Transverse colon (tissue), 4 donors: ENCODE measurements around the gene SERBP1. TPM values are rescaled to one million over a fixed set of nuclear protein-coding genes. Genes with fewer than 3 reads are reported as not detected.
"Not testable (repeated sequence)": the region's sequence is repeated elsewhere in the genome, so short reads cannot be mapped to it uniquely, and the experiment has no call there.

Source experiments
- DNase-seq: peaks from one replicate; pipeline ENCODE4 v3.0.0-alpha.2; 2019
- H3K27ac ChIP-seq, 4 donors: fragments of 200-600 bp; sonication (generic); 2 replicates each; pipeline ENCODE4 v1.5.1; 2016 to 2018; ENCODE audit warnings: inconsistent platforms in 4 of 4
- H3K27me3 ChIP-seq: fragments of 200-600 bp; sonication (generic); 2 replicates; pipeline ENCODE4 v1.5.1; 2017; ENCODE audit warnings: inconsistent platforms
- H3K36me3 ChIP-seq, 4 donors: fragments of 200-600 bp; sonication (generic); 2 replicates each; pipeline ENCODE4 v1.5.1; 2017 to 2019; ENCODE audit warnings: inconsistent platforms in 4 of 4
- H3K4me1 ChIP-seq, 4 donors: fragments of 200-600 bp; sonication (generic); 2 replicates each; pipeline ENCODE4 v1.5.1; 2017 to 2020; ENCODE audit warnings: inconsistent platforms in 4 of 4
- H3K4me3 ChIP-seq, 4 donors: fragments of 200-600 bp; sonication (generic); 1 replicate in 1 of 4; 2 replicates in 3 of 4; pipeline versions ENCODE4 v1.5.1 to v1.6.1; 2017 to 2019; ENCODE audit warnings: inconsistent platforms in 4 of 4
- H3K9me3 ChIP-seq, 2 donors: fragments of 200-600 bp; sonication (generic); 2 replicates each; pipeline ENCODE4 v1.5.1; 2017 to 2019; ENCODE audit warnings: inconsistent platforms in 2 of 2
- EP300 ChIP-seq: sonication (generic); formaldehyde crosslinking; IDR thresholded peaks from one replicate; pipeline ENCODE4 v1.6.1; 2017; ENCODE audit warnings: antibody characterized with exemption, low read depth
- POLR2A ChIP-seq: fragments of 450-650 bp; IDR thresholded peaks from one replicate; pipeline ENCODE4 v1.6.1; 2016; ENCODE audit warnings: antibody characterized with exemption, mild to moderate bottlenecking, moderate library complexity
- POLR2AphosphoS5 ChIP-seq, 3 donors: sonication (generic); formaldehyde crosslinking; IDR thresholded peaks; one replicate each; pipeline ENCODE4 v1.6.1; 2016; ENCODE audit warnings: antibody characterized with exemption in 3 of 3
- WGBS, 2 donors: methylation state at CpG; one replicate each; pipeline ENCODE4 v1.1.5; 2018; ENCODE audit warnings: low coverage in 1 of 2; 5-methylcytosine and 5-hydroxymethylcytosine counted together
- in situ Hi-C, 4 donors: fragments of 200-750 bp; cut with MboI; loops; one replicate each; pipeline versions ENCODE4 v1.15.0 to v1.15.1; 2017; ENCODE audit warnings: low sequenced_read_pairs in 3 of 4, low pct_ligation_motif_present in 1 of 4, low pct_unique_long_range_greater_than_20kb in 1 of 4
- intact Hi-C: fragments of 100-400 bp; cut with DNase I; formaldehyde crosslinking; loops from one replicate; pipeline ENCODE4 v1.15.1; 2023; ENCODE audit warnings: low total_unique reads
- total RNA-seq, 4 donors: library from RNA; depleted of rRNA; stranded (reverse); fragments of >200 nt; gene quantifications; one replicate each; pipeline ENCODE4 v1.1.0, GENCODE V29; 2016
- TF ChIP-seq, protein P1 (sequence below), 5 experiments: fragments of 200-600 bp in 3 of 5; fragments of 450-650 bp in 2 of 5; sonication (generic) in 3 of 5; IDR thresholded peaks; 1 replicate in 2 of 5; 2 replicates in 3 of 5; pipeline ENCODE4 v1.5.1; 2016 to 2017; ENCODE audit warnings: antibody characterized with exemption in 5 of 5, inconsistent platforms in 3 of 5, mild to moderate bottlenecking in 2 of 5, moderate library complexity in 1 of 5

The SERBP1 gene
- total RNA-seq, 4 donors from 2014 or later, result 64.3 to 218 (median 158) TPM

DNA sequence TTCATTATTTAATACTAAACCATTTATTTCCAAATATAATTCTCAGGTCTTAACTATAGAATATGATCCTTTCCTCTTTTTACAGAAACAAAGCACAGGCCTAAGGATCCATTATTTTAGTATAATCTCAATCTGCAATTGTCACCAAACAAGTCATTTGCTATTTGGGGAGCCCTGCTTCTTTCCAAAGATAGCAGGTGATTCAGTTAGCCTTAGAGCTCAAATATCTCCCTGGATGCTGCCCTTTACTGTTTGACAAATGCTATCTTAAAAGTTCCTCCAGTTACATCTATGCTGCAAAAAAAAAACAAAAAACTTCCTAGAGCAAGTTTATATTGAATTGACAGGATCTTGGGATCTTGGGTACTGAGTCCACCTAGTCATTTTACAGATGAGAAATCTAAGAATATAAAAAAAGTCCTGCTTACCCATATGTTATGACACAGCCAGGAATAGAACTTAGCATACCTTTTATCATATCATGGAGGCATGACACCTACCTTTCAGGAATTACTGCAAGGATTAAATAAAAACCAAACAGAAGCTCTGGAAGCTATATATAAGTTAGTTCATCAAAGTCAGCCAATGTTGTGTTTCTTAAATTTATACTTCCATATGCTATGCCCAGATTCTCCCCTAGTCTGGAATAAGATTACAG, 9.2 kb downstream of the SERBP1 start:
- intact Hi-C loops, result no loop called here
- in situ Hi-C loops, result no loop called here
- H3K36me3 ChIP-seq, result peaks cover 0 to 90% (median 43%) of the 10 kb centered on the region in 4 donors
- DNase-seq, result no peak
- peaks cover 3 to 34% (median 6%) of the 10 kb centered on the region in 4 donors for H3K4me1 ChIP-seq
- H3K27ac ChIP-seq, result no peak overlapping the region
- TF ChIP-seq, protein P1, sequence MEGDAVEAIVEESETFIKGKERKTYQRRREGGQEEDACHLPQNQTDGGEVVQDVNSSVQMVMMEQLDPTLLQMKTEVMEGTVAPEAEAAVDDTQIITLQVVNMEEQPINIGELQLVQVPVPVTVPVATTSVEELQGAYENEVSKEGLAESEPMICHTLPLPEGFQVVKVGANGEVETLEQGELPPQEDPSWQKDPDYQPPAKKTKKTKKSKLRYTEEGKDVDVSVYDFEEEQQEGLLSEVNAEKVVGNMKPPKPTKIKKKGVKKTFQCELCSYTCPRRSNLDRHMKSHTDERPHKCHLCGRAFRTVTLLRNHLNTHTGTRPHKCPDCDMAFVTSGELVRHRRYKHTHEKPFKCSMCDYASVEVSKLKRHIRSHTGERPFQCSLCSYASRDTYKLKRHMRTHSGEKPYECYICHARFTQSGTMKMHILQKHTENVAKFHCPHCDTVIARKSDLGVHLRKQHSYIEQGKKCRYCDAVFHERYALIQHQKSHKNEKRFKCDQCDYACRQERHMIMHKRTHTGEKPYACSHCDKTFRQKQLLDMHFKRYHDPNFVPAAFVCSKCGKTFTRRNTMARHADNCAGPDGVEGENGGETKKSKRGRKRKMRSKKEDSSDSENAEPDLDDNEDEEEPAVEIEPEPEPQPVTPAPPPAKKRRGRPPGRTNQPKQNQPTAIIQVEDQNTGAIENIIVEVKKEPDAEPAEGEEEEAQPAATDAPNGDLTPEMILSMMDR (IDR thresholded peaks at IDR 0.05), result no peak
- TF ChIP-seq EP300 (no peak), POLR2AphosphoS5 (IDR thresholded peaks at IDR 0.05) (no peak), POLR2A (no peak)
- no peaks in the 10 kb centered on the region for H3K27me3 ChIP-seq
- no peaks in the 10 kb centered on the region for H3K9me3 ChIP-seq
- no peak overlapping the region for H3K4me3 ChIP-seq

DNA sequence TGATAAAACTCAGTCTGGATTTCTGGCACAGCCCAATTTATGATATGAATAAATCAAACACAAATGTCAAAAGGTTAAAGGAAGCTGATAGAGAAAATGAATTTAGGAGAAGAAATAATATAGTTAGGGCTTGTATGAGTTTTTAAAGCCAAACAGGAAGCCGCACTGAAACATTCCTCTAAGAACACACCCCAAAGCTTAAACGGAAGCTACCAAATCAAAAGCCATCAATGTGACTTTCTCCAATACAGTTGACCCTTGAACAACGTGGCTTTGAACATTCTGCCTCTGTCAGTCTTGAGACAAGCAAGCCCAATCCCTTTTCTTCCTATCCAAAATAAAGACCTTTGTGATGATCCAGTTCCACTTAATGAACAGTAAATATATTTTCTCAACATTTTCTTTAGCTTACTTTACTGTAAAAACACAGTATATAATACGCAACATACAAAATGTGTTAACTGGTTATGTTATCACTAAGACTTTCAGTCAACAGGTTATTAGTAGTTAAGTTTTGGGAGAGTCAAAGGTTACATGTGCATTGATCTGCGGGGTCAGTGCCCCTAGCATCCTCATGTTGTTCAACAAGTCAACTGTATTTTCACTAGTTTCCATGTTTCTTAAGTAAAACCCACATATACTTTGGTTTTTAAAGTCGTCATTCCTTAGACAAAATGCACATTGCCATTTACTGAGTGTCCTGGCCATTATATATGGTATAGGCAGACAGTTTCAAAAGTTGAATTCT, 11.2 kb downstream of the SERBP1 start:
- Histone ChIP-seq H3K27ac (no peak overlapping the region), H3K4me1 (peaks cover 3 to 29% (median 6%) of the 10 kb centered on the region in 4 donors), H3K9me3 (no peaks in the 10 kb centered on the region), H3K36me3 (peaks cover 0 to 84% (median 41%) of the 10 kb centered on the region in 4 donors), H3K4me3 (no peak overlapping the region), H3K27me3 (no peaks in the 10 kb centered on the region)
- WGBS, 2 donors, result 55 to 61% methylated on average over 6 of the region's 6 CpGs
- no peak for TF ChIP-seq POLR2AphosphoS5 (IDR thresholded peaks at IDR 0.05)
- TF ChIP-seq, protein P1 (IDR thresholded peaks at IDR 0.05), result no peak
- TF ChIP-seq EP300, result no peak
- no peak for TF ChIP-seq POLR2A
- intact Hi-C loops, result no loop called here
- no peak for DNase-seq
- in situ Hi-C loops, result no loop called here

DNA sequence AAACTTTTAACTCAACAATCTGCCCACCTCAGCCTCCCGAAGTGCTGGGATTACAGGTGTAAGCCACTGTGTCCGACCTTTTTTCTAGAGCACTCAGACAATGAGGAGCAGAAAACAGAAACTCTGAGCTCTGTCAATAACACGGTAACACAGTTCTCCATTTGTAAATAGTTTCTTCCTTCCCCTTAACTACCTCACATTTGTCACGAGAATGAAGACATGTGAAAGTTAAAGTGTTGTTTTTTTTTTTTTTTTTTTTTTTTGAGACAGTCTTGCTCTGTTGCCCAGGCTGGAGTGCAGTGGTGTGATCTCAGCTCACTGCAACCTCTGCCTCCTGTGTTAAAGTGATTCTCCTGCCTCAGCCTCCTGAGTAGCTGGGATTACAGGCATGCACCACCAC, 12.5 kb downstream of the SERBP1 start:
- H3K4me3 ChIP-seq, H3K27me3 ChIP-seq, intact Hi-C loops, H3K27ac ChIP-seq, in situ Hi-C loops, DNase-seq, H3K9me3 ChIP-seq: not testable (repeated sequence)
- peaks cover 0 to 83% (median 40%) of the 10 kb centered on the region in 4 donors for H3K36me3 ChIP-seq
- 40 to 74% methylated on average over 2 to 4 of the region's 4 CpGs for WGBS, 2 donors
- peaks cover 3 to 29% (median 6%) of the 10 kb centered on the region in 4 donors for H3K4me1 ChIP-seq

DNA sequence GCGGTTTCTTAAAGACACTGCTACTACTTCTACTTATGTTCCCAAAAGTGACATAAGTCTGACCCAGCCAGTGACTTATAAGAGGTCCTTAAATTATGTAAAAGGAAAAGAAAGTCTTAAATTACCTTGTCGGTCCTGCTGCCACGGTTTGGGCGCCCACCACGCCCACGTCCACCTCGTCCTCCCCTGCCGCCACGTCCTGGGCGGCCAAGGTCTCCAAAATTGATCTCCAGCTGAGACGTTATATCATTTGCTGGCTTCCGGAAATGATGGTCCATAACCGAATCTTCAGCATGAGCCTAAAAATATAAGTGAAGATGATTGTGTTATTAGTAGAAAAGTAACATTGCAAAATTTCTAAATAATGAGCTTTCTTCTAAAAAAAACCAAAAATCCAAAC, 15.2 kb downstream of the SERBP1 start:
- Histone ChIP-seq H3K4me1 (peaks cover 0 to 18% (median 6%) of the 10 kb centered on the region in 4 donors), H3K9me3 (no peaks in the 10 kb centered on the region), H3K36me3 (peaks cover 0 to 69% (median 29%) of the 10 kb centered on the region in 4 donors), H3K4me3 (no peak overlapping the region), H3K27ac (no peak overlapping the region), H3K27me3 (no peaks in the 10 kb centered on the region)
- 91 to 100% methylated on average over 1 to 13 of the region's 13 CpGs for WGBS, 2 donors
- in situ Hi-C loops (no loop called here), intact Hi-C loops (no loop called here)
- DNase-seq, result no peak
- no peak for TF ChIP-seq POLR2AphosphoS5 (IDR thresholded peaks at IDR 0.05)
- TF ChIP-seq, protein P1 (IDR thresholded peaks at IDR 0.05), result no peak
- no peak for TF ChIP-seq EP300
- no peak for TF ChIP-seq POLR2A
